Measurements from ENCODE around the gene CCDC148. TPM values are rescaled to one million over a fixed set of nuclear protein-coding genes. Genes with fewer than 3 reads are reported as not detected.

CCDC148 gene
- total RNA-seq, 1 experiment from 2014 or later, result 0.11 TPM

DNA sequence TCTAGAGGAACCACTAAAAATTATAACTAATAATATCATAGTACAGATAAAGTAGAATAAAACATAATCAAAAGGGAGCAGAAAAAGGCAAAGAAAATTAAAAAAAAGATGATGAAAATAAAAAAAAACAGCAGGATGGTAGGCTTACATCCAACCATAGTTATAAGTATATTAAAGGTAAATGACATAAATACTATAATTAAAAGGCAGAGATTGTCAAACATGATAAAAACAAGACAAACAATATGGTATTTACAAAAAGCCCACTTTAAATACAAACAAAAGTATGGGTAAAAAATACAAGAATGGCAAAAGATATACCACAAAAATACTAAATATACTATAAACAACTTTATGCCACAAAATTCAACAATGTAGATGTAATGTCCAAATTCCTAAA, 24.4 kb downstream of the CCDC148 start:
- H3K27me3 ChIP-seq (ENCODE audit: low read length), result no peaks in the 10 kb centered on the region
- no peaks in the 10 kb centered on the region for H3K36me3 ChIP-seq (ENCODE audit: low read depth, low read length)
- H3K79me2 ChIP-seq (ENCODE audit: low read length), result no peaks in the 10 kb centered on the region
- no peak overlapping the region for H3K4me2 ChIP-seq (ENCODE audit: low read length)
- no peaks in the 10 kb centered on the region for H3K4me1 ChIP-seq (ENCODE audit: insufficient read depth, low read length)
- no peaks in the 10 kb centered on the region for H4K20me1 ChIP-seq (ENCODE audit: low read length)
- DNase-seq, result no peak
- POLR2A ChIA-PET (ENCODE audit: unreplicated experiment), result no interaction called here
- H2AFZ ChIP-seq (ENCODE audit: low read length), result no peak overlapping the region
- H3K27ac ChIP-seq (ENCODE audit: low read length), result no peak overlapping the region
- 0 out of 2 replicates have a peak, but pooled peaks cover 3% of the 10 kb centered on the region for H3K9me3 ChIP-seq (ENCODE audit: low read length)
- no TSS peak for BruUV-seq (replicated peaks)
- intact Hi-C loops (cut with micrococcal nuclease), result no loop called here
- no peak overlapping the region for H3K9ac ChIP-seq (ENCODE audit: low read length)
- TF ChIP-seq, protein P1, sequence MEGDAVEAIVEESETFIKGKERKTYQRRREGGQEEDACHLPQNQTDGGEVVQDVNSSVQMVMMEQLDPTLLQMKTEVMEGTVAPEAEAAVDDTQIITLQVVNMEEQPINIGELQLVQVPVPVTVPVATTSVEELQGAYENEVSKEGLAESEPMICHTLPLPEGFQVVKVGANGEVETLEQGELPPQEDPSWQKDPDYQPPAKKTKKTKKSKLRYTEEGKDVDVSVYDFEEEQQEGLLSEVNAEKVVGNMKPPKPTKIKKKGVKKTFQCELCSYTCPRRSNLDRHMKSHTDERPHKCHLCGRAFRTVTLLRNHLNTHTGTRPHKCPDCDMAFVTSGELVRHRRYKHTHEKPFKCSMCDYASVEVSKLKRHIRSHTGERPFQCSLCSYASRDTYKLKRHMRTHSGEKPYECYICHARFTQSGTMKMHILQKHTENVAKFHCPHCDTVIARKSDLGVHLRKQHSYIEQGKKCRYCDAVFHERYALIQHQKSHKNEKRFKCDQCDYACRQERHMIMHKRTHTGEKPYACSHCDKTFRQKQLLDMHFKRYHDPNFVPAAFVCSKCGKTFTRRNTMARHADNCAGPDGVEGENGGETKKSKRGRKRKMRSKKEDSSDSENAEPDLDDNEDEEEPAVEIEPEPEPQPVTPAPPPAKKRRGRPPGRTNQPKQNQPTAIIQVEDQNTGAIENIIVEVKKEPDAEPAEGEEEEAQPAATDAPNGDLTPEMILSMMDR (conservative IDR thresholded peaks at IDR 0.05; ENCODE audit: low read depth, low read length), result no peak
- TF ChIP-seq EZH2phosphoT487 (IDR thresholded peaks at IDR 0.05; ENCODE audit: borderline replicate concordance, low read length), result no peak
- no peak for TF ChIP-seq EZH2 (IDR thresholded peaks at IDR 0.05; ENCODE audit: low read length, unreplicated experiment)
- no peak overlapping the region for H3K4me3 ChIP-seq (ENCODE audit: low read length)
- H3K9me2 ChIP-seq (replicated peaks; ENCODE audit: low read length), result no peaks in the 10 kb centered on the region
- no peaks in the 10 kb centered on the region for H3F3A ChIP-seq (ENCODE audit: low read length, unreplicated experiment)
- no peak for ATAC-seq
- CTCF ChIA-PET, result no interaction called here

DNA sequence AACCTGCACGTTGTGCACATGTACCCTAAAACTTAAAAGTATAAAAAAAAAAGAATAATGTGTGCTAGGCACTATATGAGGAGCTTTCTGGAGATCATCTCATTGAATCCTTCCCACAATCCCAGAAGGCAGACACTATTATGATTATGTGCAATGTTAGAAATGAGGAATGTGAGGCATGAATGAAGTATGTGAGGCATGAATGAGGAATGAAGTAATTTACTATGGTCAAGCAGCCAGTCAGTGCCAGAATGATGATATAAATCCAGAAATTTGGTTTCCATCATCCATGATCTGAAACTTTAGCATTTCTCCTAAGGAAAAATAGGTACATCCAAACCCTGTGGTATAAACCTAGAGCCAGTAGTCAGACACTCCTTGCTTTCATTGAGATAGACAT, 42.0 kb downstream of the CCDC148 start:
- H4K20me1 ChIP-seq (ENCODE audit: low read length), result no peaks in the 10 kb centered on the region
- no peaks in the 10 kb centered on the region for H3K4me1 ChIP-seq (ENCODE audit: insufficient read depth, low read length)
- no peaks in the 10 kb centered on the region for H3K79me2 ChIP-seq (ENCODE audit: low read length)
- no peak overlapping the region for H2AFZ ChIP-seq (ENCODE audit: low read length)
- CTCF ChIA-PET, result no interaction called here
- intact Hi-C loops (cut with micrococcal nuclease), result no loop called here
- no peaks in the 10 kb centered on the region for H3K36me3 ChIP-seq (ENCODE audit: low read depth, low read length)
- ATAC-seq, result no peak
- no peaks in the 10 kb centered on the region for H3K27me3 ChIP-seq (ENCODE audit: low read length)
- H3F3A ChIP-seq (ENCODE audit: low read length, unreplicated experiment), result no peaks in the 10 kb centered on the region
- no peak for DNase-seq
- BruUV-seq (replicated peaks), result no TSS peak
- H3K4me3 ChIP-seq (ENCODE audit: low read length), result no peak overlapping the region
- no peak overlapping the region for H3K27ac ChIP-seq (ENCODE audit: low read length)
- no peak for TF ChIP-seq EZH2 (IDR thresholded peaks at IDR 0.05; ENCODE audit: low read length, unreplicated experiment)
- no peak for TF ChIP-seq EZH2phosphoT487 (IDR thresholded peaks at IDR 0.05; ENCODE audit: borderline replicate concordance, low read length)
- TF ChIP-seq, protein P1 (conservative IDR thresholded peaks at IDR 0.05; ENCODE audit: low read depth, low read length), result no peak
- no peak overlapping the region for H3K9ac ChIP-seq (ENCODE audit: low read length)
- no peak overlapping the region for H3K4me2 ChIP-seq (ENCODE audit: low read length)
- H3K9me2 ChIP-seq (replicated peaks; ENCODE audit: low read length), result no peaks in the 10 kb centered on the region
- H3K9me3 ChIP-seq (ENCODE audit: low read length), result no peaks in the 10 kb centered on the region
- POLR2A ChIA-PET (ENCODE audit: unreplicated experiment), result no interaction called here

DNA sequence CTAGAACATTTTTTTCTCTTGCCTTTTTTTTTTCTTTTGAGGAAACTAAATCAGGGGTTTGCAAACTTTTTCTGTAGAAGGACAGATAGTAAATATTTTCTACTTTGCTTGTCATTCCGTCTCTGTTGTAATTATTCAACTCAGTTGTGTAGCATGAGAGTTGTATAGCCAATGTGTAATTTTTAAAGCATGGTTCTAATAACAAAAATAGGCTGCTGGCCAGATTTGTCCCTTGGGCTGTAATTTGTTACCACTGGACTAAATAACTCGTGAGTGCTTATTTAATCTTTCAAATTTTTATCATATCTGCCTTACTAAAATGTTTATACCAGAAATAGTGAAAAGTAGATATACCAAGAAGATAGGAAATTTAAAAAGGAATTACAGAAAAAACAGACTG, 43.0 kb downstream of the CCDC148 start:
- no peak overlapping the region for H2AFZ ChIP-seq (ENCODE audit: low read length)
- H3K27me3 ChIP-seq (ENCODE audit: low read length), result no peaks in the 10 kb centered on the region
- ChIA-PET CTCF (no interaction called here), POLR2A (ENCODE audit: unreplicated experiment) (no interaction called here)
- no peak for DNase-seq
- TF ChIP-seq EZH2 (IDR thresholded peaks at IDR 0.05; ENCODE audit: low read length, unreplicated experiment), result no peak
- TF ChIP-seq, protein P1 (conservative IDR thresholded peaks at IDR 0.05; ENCODE audit: low read depth, low read length), result no peak
- no peak for TF ChIP-seq EZH2phosphoT487 (IDR thresholded peaks at IDR 0.05; ENCODE audit: borderline replicate concordance, low read length)
- H3K4me3 ChIP-seq (ENCODE audit: low read length), result no peak overlapping the region
- H3K9me2 ChIP-seq (replicated peaks; ENCODE audit: low read length), result no peaks in the 10 kb centered on the region
- no TSS peak for BruUV-seq (replicated peaks)
- no peaks in the 10 kb centered on the region for H4K20me1 ChIP-seq (ENCODE audit: low read length)
- H3K79me2 ChIP-seq (ENCODE audit: low read length), result no peaks in the 10 kb centered on the region
- no peak for ATAC-seq
- H3F3A ChIP-seq (ENCODE audit: low read length, unreplicated experiment), result no peaks in the 10 kb centered on the region
- intact Hi-C loops (cut with micrococcal nuclease), result no loop called here
- H3K36me3 ChIP-seq (ENCODE audit: low read depth, low read length), result no peaks in the 10 kb centered on the region
- H3K4me2 ChIP-seq (ENCODE audit: low read length), result no peak overlapping the region
- H3K4me1 ChIP-seq (ENCODE audit: insufficient read depth, low read length), result no peaks in the 10 kb centered on the region
- no peaks in the 10 kb centered on the region for H3K9me3 ChIP-seq (ENCODE audit: low read length)
- no peak overlapping the region for H3K27ac ChIP-seq (ENCODE audit: low read length)
- H3K9ac ChIP-seq (ENCODE audit: low read length), result no peak overlapping the region

Measured in PC-3 (cell line).